Head of caudate nucleus (tissue), 42 donors: ENCODE results near the gene SLC6A13.
"Not testable (repeated sequence)": the region's sequence is repeated elsewhere in the genome, so short reads cannot be mapped to it uniquely, and the experiment has no call there.

ENCODE experiments used
- DNase-seq, 42 donors: peaks; one replicate each; pipeline versions ENCODE4 v3.0.0 to v3.0.0-alpha.2; 2020 to 2021; ENCODE audit warnings: mixed read lengths in 7 of 42
- intact Hi-C: fragments of 100-400 bp; cut with DNase I; formaldehyde crosslinking; loops from one replicate; pipeline ENCODE4 v1.15.0; 2022

SLC6A13 gene

DNA sequence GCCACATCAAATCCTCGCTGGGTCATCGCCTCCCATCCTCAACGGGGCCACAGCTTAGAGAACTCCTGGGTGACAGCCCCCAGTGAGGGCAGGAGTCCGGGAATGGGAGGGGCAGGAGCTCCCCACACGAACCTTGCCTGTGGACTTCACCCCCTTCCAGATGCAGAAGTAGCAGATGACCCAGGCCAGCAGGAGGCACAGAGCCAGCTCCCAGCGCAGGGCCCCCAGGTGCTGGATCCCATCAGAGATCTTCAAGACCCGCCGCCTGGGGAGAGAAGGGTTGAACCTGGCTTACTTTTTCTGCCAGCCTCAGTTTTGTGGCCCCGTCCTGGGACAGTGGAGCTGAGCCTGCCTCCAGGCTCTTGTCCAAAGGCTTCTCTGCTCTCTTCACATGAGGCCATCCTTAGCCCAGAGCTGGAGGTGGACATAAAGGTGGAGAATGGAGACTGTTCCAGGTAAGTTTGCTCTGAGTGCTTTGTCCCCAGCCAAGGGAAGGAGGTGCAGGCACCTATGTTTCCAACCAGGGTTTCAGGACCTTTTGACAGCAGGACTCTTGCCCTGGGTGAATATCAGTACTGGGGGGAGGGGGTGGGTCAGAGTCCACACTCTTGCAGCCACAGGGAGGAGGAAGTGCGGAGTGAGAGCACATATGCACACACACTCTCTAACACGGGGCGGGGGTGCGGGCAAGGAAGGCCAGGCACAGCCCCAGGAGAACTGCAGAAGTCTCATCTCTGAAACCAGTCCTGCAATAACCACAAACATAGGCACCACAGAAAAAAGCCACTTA, 25.4 kb downstream of the SLC6A13 start:
- intact Hi-C loops = no loop called here
- peak in 5 of 42 donors; percentile 2 to 32 (median 22) for DNase-seq

GRCh38 chr12:236445-236844, 26.2 kb downstream of the SLC6A13 start:
- no peak for DNase-seq
- intact Hi-C loops = no loop called here

GRCh38 chr12:235967-236366, 26.7 kb downstream of the SLC6A13 start:
- DNase-seq = peak in 1 of 42 donors; percentile 1
- intact Hi-C loops = not testable (repeated sequence)

- intact Hi-C loops = no loop called here
- peak in 4 of 42 donors; percentile 4 to 23 (median 11) for DNase-seq
Observed at GRCh38 chr12:234891-235415, 27.7 kb downstream of the SLC6A13 start.

- DNase-seq = peak in 1 of 42 donors; percentile 22
Observed at GRCh38 chr12:234019-234418, 28.6 kb downstream of the SLC6A13 start.

DNA sequence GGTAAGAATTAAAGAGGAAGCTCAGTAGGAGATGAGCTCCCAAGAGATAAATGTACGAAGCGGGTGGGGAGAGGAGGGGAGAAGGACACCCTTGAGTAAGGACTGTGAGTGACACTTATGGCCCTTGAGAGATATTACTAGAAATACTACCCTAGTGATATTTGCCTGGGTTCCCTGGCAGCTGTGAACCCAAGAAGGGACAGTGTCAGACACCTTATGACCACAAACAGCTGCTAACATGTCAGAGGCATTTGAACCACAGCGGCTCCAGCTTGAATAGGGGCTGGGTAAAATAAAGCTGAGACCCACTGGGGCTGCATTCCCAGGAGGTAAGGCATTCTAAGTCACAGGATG, 29.0 kb downstream of the SLC6A13 start:
- intact Hi-C loops = no loop called here
- peak in 3 of 42 donors; percentile 0 to 24 (median 14) for DNase-seq

More at GRCh38 chr12:234019-234418, 28.6 kb downstream of the SLC6A13 start:
- intact Hi-C loops = no loop called here

GRCh38 chr12:232731-233614, 29.7 kb downstream of the SLC6A13 start:
- intact Hi-C loops = no loop called here
- DNase-seq = peak in 7 of 42 donors; percentile 12 to 42 (median 16)

GRCh38 chr12:230925-231671, 31.5 kb downstream of the SLC6A13 start:
- intact Hi-C loops = no loop called here
- peak in 39 of 42 donors; percentile 17 to 79 (median 51) for DNase-seq

GRCh38 chr12:229441-230191, 33.0 kb downstream of the SLC6A13 start:
- intact Hi-C loops = no loop called here
- DNase-seq = peak in 3 of 42 donors; percentile 20 to 42 (median 27)

- intact Hi-C loops = no loop called here
- peak in 2 of 42 donors; percentile 2 to 24 for DNase-seq
Observed at GRCh38 chr12:228846-229200, 33.8 kb downstream of the SLC6A13 start.

DNA sequence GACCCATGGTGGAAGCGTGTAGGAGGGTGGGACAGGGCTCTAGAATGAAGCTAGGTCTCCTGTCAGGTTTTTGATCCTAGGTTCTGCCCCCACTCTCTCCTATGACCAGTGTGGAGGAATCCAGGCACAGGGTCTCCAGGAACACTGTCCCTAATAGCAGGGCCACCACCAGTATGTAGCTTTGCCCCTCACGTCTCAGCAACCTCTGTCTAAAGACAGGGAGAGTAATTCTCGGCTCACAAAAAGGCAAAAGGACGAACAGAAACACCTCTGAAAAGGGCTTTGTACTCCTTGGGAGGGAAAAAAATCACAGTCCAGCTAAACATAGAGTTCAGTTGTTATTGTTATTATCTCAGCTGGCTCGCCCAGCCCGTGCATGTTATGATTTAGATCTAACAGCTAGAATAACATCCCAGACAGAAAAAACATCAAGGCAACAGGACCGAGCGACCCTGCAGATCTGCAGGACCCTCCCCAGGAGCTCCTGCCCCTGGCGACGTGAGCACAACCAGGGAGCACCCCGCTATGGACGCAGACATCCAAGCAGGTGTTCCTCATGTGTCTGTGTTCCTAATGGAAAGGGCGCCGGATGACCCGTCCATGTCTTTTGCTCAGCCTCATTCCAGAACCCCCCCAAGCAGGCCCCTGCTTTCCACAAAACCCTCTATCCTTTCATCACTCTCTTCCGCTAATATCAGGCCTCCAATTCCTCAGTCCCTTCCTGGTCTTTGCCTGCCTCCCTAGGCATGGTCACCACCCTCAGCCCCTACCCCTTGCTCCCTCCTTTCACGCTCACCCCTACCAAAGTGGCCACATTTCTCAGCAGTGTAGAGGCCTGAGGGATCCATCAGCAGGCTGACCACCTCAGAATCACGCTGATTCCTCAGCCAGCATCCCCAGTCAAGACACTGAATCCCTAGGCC, 34.5 kb downstream of the SLC6A13 start:
- DNase-seq = peak in 3 of 42 donors; percentile 4 to 41 (median 22)
- intact Hi-C loops = no loop called here

DNA sequence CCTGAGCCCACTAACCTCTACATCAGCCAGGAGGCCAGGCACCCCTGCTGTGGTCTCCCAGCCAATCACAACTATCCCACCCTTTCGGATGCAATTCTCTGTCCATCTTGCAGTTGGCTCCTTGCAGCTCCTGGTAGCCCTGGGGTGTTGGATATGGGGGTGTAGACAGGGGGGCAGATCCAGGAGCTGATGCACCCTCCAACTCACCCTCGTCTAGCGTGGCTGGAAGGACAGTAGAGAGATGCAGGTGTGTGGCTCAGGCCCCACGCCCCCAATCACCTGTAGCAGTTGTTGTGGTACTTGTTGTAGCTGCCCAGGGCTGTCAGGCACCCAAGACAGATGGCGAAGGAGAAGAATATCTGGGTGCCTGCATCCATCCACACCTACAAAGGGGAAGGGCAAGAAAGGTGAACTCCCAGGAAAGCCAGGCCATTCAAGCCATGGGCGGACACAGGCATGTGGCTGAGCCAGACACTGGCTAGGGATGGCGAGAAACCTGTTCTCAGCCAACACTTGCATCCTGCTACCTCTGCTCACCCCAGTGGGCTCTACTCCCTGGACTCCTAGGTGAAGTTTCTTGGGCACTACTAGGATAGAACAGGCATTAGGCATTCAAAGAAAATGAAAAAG, 35.2 kb downstream of the SLC6A13 start:
- intact Hi-C loops = no loop called here
- peak in 3 of 42 donors; percentile 5 to 34 (median 14) for DNase-seq

- intact Hi-C loops = no loop called here
- DNase-seq = peak in 3 of 42 donors; percentile 3 to 31 (median 14)
Observed at GRCh38 chr12:226401-226800, 36.2 kb downstream of the SLC6A13 start.

DNA sequence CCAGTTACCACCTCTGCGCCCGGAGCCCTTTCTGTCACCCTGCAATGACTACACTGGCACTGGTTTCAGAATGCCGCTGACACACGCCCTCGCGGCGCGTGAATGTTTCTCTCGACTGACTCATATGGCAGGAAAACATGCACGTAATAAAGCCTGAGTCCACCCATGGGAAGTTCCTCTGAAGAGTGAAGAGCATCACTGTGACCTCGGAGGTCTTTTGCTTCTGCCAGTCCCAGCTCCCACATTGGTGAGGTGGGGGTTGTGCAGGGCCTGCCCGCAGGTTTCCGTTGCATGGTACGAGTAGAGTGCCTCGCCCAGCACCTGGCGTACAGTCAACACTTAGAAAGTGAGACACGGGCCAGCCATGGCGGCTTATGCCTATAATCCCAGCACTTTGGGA, 37.6 kb downstream of the SLC6A13 start:
- intact Hi-C loops = no loop called here

DNA sequence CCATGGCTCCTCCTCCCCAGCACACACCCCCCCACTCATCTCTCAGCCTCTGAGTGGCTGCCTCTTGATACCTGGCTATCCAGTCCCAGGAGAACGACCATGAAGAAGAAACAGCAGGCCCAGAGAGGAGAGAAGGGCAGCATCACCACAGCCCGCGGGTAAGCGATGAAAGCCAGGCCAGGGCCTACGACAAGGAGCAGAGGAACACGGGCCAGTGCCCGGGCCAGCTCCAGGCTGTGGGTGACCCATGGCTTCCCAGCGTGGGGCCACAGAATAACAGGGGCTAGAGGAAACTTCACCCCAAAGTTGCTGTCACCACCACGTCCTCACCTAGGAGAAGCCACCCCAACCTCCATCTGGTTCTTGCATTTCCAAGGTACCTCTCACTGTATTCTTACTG, 38.3 kb downstream of the SLC6A13 start:
- no peak for DNase-seq
- intact Hi-C loops = no loop called here

More for the DNA sequence above, 37.6 kb downstream of the SLC6A13 start:
- peak in 2 of 42 donors; percentile 10 to 17 for DNase-seq

- intact Hi-C loops = no loop called here
- DNase-seq = no peak
Observed at GRCh38 chr12:223841-224240, 38.8 kb downstream of the SLC6A13 start.

- DNase-seq = no peak
- intact Hi-C loops = no loop called here
Observed at GRCh38 chr12:221736-222135, 40.9 kb downstream of the SLC6A13 start.
